ENCODE data around the gene ATP10D. TPM values are rescaled to one million over a fixed set of nuclear protein-coding genes. Genes with fewer than 3 reads are reported as not detected.

Gene ATP10D
- total and polyA plus RNA-seq, 2 donors (not counting 1 experiment from before 2014, with no cell fraction given) = 16.1 to 36.2 TPM

GRCh38 chr4:47466056-47466785 is 18.9 kb upstream of the ATP10D start:
- Mint-ChIP-seq H3K4me1 (peaks cover 42% of the 10 kb centered on the region), H3K4me3 (no peak overlapping the region), H3K9me3 (ENCODE audit: insufficient read depth) (no peaks in the 10 kb centered on the region), H3K27ac (peak overlapping the region; percentile 78), H3K27me3 (no peaks in the 10 kb centered on the region)
- peak overlapping the region in 1 of 2 donors; percentile 96 for H3K27ac ChIP-seq (ENCODE audit: low read length in 2 of 2)
- H3K4me2 ChIP-seq (replicated peaks; ENCODE audit: low read depth, low read length, poor library complexity, severe bottlenecking) = no peak overlapping the region
- CTCF ChIA-PET = interaction anchor here (0.9 to 1.1 kb wide), 2 partner anchors 23 to 99 kb away, joined by 3 to 6 read pairs; no protein-coding TSS in a partner anchor
- H3K27me3 ChIP-seq (replicated peaks in 1 of 4; ENCODE audit: control extremely low read depth in 1 of 4, control insufficient read depth in 3 of 4, insufficient read depth in 4 of 4, low read length in 3 of 4) = no peaks in the 10 kb centered on the region
- DNase-seq = no peak
- intact Hi-C loops (cut with micrococcal nuclease) = no loop called here
- H3K36me3 ChIP-seq (replicated peaks in 1 of 2; ENCODE audit: control extremely low read depth in 1 of 2, control insufficient read depth in 1 of 2, extremely low read depth in 1 of 2, insufficient read depth in 2 of 2, low read length in 1 of 2) = no peaks in the 10 kb centered on the region
- H3K79me2 ChIP-seq (ENCODE audit: control insufficient read depth, insufficient read depth, low read length) = peaks cover 22% of the 10 kb centered on the region
- no peak for ATAC-seq (ENCODE audit: low read depth)
- H3K9ac ChIP-seq (ENCODE audit: low read length) = no peak overlapping the region
- POLR2A ChIA-PET = no interaction called here
- peaks cover 22 to 27% of the 10 kb centered on the region in 2 donors for H3K4me1 ChIP-seq (ENCODE audit: control insufficient read depth in 2 of 2, insufficient read depth in 2 of 2, low read length in 2 of 2)
- no peaks in the 10 kb centered on the region for H3K9me3 ChIP-seq (ENCODE audit: control extremely low read depth in 1 of 3, control insufficient read depth in 2 of 3, insufficient read depth in 1 of 3, low read length in 2 of 3)
- WGBS (ENCODE audit: insufficient coverage) = no CpG with 5 or more reads among the region's 2 CpGs
- TF ChIP-seq EZH2 (IDR thresholded peaks at IDR 0.05; ENCODE audit: borderline replicate concordance, insufficient read depth, low read depth, low read length, poor library complexity, severe bottlenecking) = no peak
- TF ChIP-seq CTCF (IDR thresholded peaks at IDR 0.05) = no peak
- H4K20me1 ChIP-seq (ENCODE audit: control insufficient read depth, insufficient read depth, low read length, poor library complexity, severe bottlenecking) = no peaks in the 10 kb centered on the region
- H2AFZ ChIP-seq (ENCODE audit: insufficient read depth, low read depth, low read length, poor library complexity, severe bottlenecking) = no peak overlapping the region
- no peak overlapping the region for H3K4me3 ChIP-seq (ENCODE audit: control extremely low read depth in 1 of 5, extremely low read depth in 1 of 5, insufficient read depth in 1 of 5, low read depth in 2 of 5, low read length in 4 of 5)

GRCh38 chr4:47468706-47469365 is 16.2 kb upstream of the ATP10D start:
- peaks cover 0 to under 1% (median 0%) of the 10 kb centered on the region in 3 donors for H3K9me3 ChIP-seq (ENCODE audit: control extremely low read depth in 1 of 3, control insufficient read depth in 2 of 3, insufficient read depth in 1 of 3, low read length in 2 of 3)
- H3K4me2 ChIP-seq (replicated peaks; ENCODE audit: low read depth, low read length, poor library complexity, severe bottlenecking) = no peak overlapping the region
- WGBS (ENCODE audit: insufficient coverage) = no CpG with 5 or more reads among the region's 6 CpGs
- Mint-ChIP-seq H3K27ac (no peak overlapping the region), H3K4me1 (peaks cover 19% of the 10 kb centered on the region), H3K9me3 (ENCODE audit: insufficient read depth) (no peaks in the 10 kb centered on the region), H3K27me3 (no peaks in the 10 kb centered on the region), H3K4me3 (no peak overlapping the region)
- H3K27me3 ChIP-seq (replicated peaks in 1 of 4; ENCODE audit: control extremely low read depth in 1 of 4, control insufficient read depth in 3 of 4, insufficient read depth in 4 of 4, low read length in 3 of 4) = no peaks in the 10 kb centered on the region
- intact Hi-C loops (cut with micrococcal nuclease) = no loop called here
- CTCF ChIA-PET = interaction anchor here (3.4 kb wide), 1 partner anchor 16 kb away, joined by 13 read pairs; the partner anchor contains the start of gene ATP10D
- TF ChIP-seq EZH2 (IDR thresholded peaks at IDR 0.05; ENCODE audit: borderline replicate concordance, insufficient read depth, low read depth, low read length, poor library complexity, severe bottlenecking) (no peak), CTCF (IDR thresholded peaks at IDR 0.05) (no peak)
- no peak overlapping the region for H2AFZ ChIP-seq (ENCODE audit: insufficient read depth, low read depth, low read length, poor library complexity, severe bottlenecking)
- ATAC-seq (ENCODE audit: low read depth) (no peak), DNase-seq (no peak)
- POLR2A ChIA-PET = no interaction called here
- H4K20me1 ChIP-seq (ENCODE audit: control insufficient read depth, insufficient read depth, low read length, poor library complexity, severe bottlenecking) = no peaks in the 10 kb centered on the region
- no peaks in the 10 kb centered on the region for H3K36me3 ChIP-seq (replicated peaks in 1 of 2; ENCODE audit: control extremely low read depth in 1 of 2, control insufficient read depth in 1 of 2, extremely low read depth in 1 of 2, insufficient read depth in 2 of 2, low read length in 1 of 2)
- H3K9ac ChIP-seq (ENCODE audit: low read length) = no peak overlapping the region
- no peaks in the 10 kb centered on the region for H3K79me2 ChIP-seq (ENCODE audit: control insufficient read depth, insufficient read depth, low read length)
- peaks cover 8 to 12% of the 10 kb centered on the region in 2 donors for H3K4me1 ChIP-seq (ENCODE audit: control insufficient read depth in 2 of 2, insufficient read depth in 2 of 2, low read length in 2 of 2)
- H3K27ac ChIP-seq (ENCODE audit: low read length in 2 of 2) = no peak overlapping the region
- H3K4me3 ChIP-seq (ENCODE audit: control extremely low read depth in 1 of 5, extremely low read depth in 1 of 5, insufficient read depth in 1 of 5, low read depth in 2 of 5, low read length in 4 of 5) = no peak overlapping the region
